IMR-90 (cell line): ENCODE data around the gene TWIST2. TPM values are rescaled to one million over a fixed set of nuclear protein-coding genes. Genes with fewer than 3 reads are reported as not detected.

Source experiments
- ATAC-seq: fragments of 200-7000 bp; cut with Tn5 transposase; 2 replicates; pipeline ENCODE4 v1.9.1; 2020; ENCODE audit warnings: low read depth, mild to moderate bottlenecking, moderate library complexity
- BruUV-seq: library from RNA; stranded (reverse); fragments of 400-500 nt; replicated peaks from 2 replicates; lab custom pipeline; 2021; lab: Mats Ljungman, UMichigan
- CTCF ChIA-PET: fragments of 300-600 bp; formaldehyde crosslinking; extraction: SDS; loops from one replicate; lab custom pipeline; 2021; ENCODE audit warnings: antibody characterized with exemption; lab: Yijun Ruan, JAX
- POLR2A ChIA-PET: fragments of 300-600 bp; sonication (Branson Sonifier 250); formaldehyde crosslinking; loops from one replicate; lab custom pipeline; 2022; ENCODE audit warnings: antibody characterized with exemption; ENCODE audit not compliant: unreplicated experiment; lab: Charles Lee
- DNase-seq: peaks from one replicate; pipeline ENCODE4 v3.0.0; 2013
- H2AFZ ChIP-seq: replicated peaks from 2 replicates; pipeline ENCODE3; 2013; ENCODE audit warnings: low read length, mild to moderate bottlenecking; ENCODE audit not compliant: poor library complexity
- H2AK5ac ChIP-seq: 2 replicates; pipeline ENCODE4 v1.6.1; 2013; ENCODE audit warnings: low read depth, low read length, inconsistent platforms
- H2AK9ac ChIP-seq: replicated peaks from 2 replicates; pipeline ENCODE3; 2013; ENCODE audit warnings: mild to moderate bottlenecking, low read depth, low read length, moderate library complexity; ENCODE audit not compliant: poor library complexity
- H2BK120ac ChIP-seq: 2 replicates; pipeline ENCODE4 v1.6.1; 2013; ENCODE audit warnings: low read depth, low read length, inconsistent platforms
- H2BK15ac ChIP-seq: 3 replicates; pipeline ENCODE4 v1.6.1; 2013; ENCODE audit warnings: low read depth, low read length, inconsistent platforms
- H2BK20ac ChIP-seq: 2 replicates; pipeline ENCODE4 v1.6.1; 2013; ENCODE audit warnings: low read depth, mild to moderate bottlenecking, inconsistent platforms, low read length, moderate library complexity
- H2BK5ac ChIP-seq: 2 replicates; pipeline ENCODE4 v1.6.1; 2013; ENCODE audit warnings: mild to moderate bottlenecking, low read depth, low read length, inconsistent platforms; ENCODE audit not compliant: poor library complexity, severe bottlenecking
- H3K14ac ChIP-seq: replicated peaks from 2 replicates; pipeline ENCODE4 v1.6.1; 2013; ENCODE audit warnings: low read depth, low read length, inconsistent platforms
- H3K18ac ChIP-seq: 2 replicates; pipeline ENCODE4 v1.6.1; 2013; ENCODE audit warnings: low read depth, low read length, control low read depth
- H3K23ac ChIP-seq: 2 replicates; pipeline ENCODE4 v1.6.1; 2013; ENCODE audit warnings: low read depth, low read length, inconsistent platforms
- H3K27ac ChIP-seq: 2 replicates; pipeline ENCODE4 v1.5.1; 2013; ENCODE audit warnings: mild to moderate bottlenecking, control low read depth, low read length; ENCODE audit not compliant: insufficient read depth
- H3K27me3 ChIP-seq: 2 replicates; pipeline ENCODE4 v1.6.1; 2013; ENCODE audit warnings: low read length; ENCODE audit not compliant: control insufficient read depth, insufficient read depth
- H3K36me3 ChIP-seq: 2 replicates; pipeline ENCODE4 v1.6.1; 2013; ENCODE audit warnings: low read length, mixed read lengths; ENCODE audit not compliant: control insufficient read depth, insufficient read depth
- H3K4ac ChIP-seq: 2 replicates; pipeline ENCODE4 v1.6.1; 2013; ENCODE audit warnings: low read depth, low read length, inconsistent platforms
- H3K4me1 ChIP-seq: 2 replicates; pipeline ENCODE4 v1.6.1; 2013; ENCODE audit warnings: low read length, mixed read lengths; ENCODE audit not compliant: control insufficient read depth, insufficient read depth
- H3K4me2 ChIP-seq: 2 replicates; pipeline ENCODE4 v1.6.1; 2013; ENCODE audit warnings: low read depth, mild to moderate bottlenecking, control low read depth, low read length, moderate library complexity
- H3K4me3 ChIP-seq: 2 replicates; pipeline ENCODE4 v1.5.1; 2013; ENCODE audit warnings: low read depth, mild to moderate bottlenecking, control low read depth, low read length, moderate library complexity; ENCODE audit not compliant: insufficient read depth
- H3K56ac ChIP-seq: 2 replicates; pipeline ENCODE4 v1.6.1; 2013; ENCODE audit warnings: low read length, inconsistent platforms; ENCODE audit not compliant: insufficient read depth; ENCODE audit errors: extremely low read depth
- H3K79me1 ChIP-seq, 2 experiments: 2 replicates each; pipeline ENCODE4 v1.6.1; 2013; ENCODE audit warnings: low read length in 2 of 2, inconsistent platforms in 1 of 2, low read depth in 1 of 2
- H3K9ac ChIP-seq: 2 replicates; pipeline ENCODE4 v1.6.1; 2013; ENCODE audit warnings: low read depth, low read length, control low read depth
- H3K9me1 ChIP-seq: 2 replicates; pipeline ENCODE4 v1.6.1; 2013; ENCODE audit warnings: low read length, inconsistent platforms; ENCODE audit not compliant: insufficient read depth
- H3K9me3 ChIP-seq: 2 replicates; pipeline ENCODE4 v1.6.1; 2013; ENCODE audit warnings: low read length; ENCODE audit not compliant: control insufficient read depth, insufficient read depth
- H4K20me1 ChIP-seq: 2 replicates; pipeline ENCODE4 v1.6.1; 2013; ENCODE audit warnings: low read length, inconsistent platforms; ENCODE audit not compliant: insufficient read depth
- H4K5ac ChIP-seq: 2 replicates; pipeline ENCODE4 v1.6.1; 2013; ENCODE audit warnings: mild to moderate bottlenecking, low read depth, low read length, control low read depth
- H4K8ac ChIP-seq, 2 experiments: 2 replicates each; pipeline ENCODE4 v1.6.1; 2013; ENCODE audit warnings: low read depth in 2 of 2, low read length in 2 of 2, control low read depth in 1 of 2, inconsistent platforms in 1 of 2
- H4K91ac ChIP-seq: 2 replicates; pipeline ENCODE4 v1.6.1; 2013; ENCODE audit warnings: low read depth, low read length, inconsistent platforms; ENCODE audit not compliant: insufficient read depth
- BHLHE40 ChIP-seq: fragments of 150-350 bp; IDR thresholded peaks from 2 replicates; pipeline ENCODE4 v1.6.1; 2016; ENCODE audit warnings: mild to moderate bottlenecking, low read depth, low read length
- CEBPB ChIP-seq: IDR thresholded peaks from 2 replicates; pipeline ENCODE4 v1.6.1; 2012; ENCODE audit warnings: low read depth, low read length, improper control_type of control experiment
- CHD1 ChIP-seq: IDR thresholded peaks from 2 replicates; pipeline ENCODE4 v1.6.1; 2012; ENCODE audit warnings: low read depth, low read length, improper control_type of control experiment
- FOS ChIP-seq: fragments of 150-350 bp; IDR thresholded peaks from 2 replicates; pipeline ENCODE4 v1.6.1; 2016; ENCODE audit warnings: low read depth, low read length
- MAFK ChIP-seq: IDR thresholded peaks from 2 replicates; pipeline ENCODE4 v1.6.1; 2012; ENCODE audit warnings: low read depth, low read length, improper control_type of control experiment
- MAZ ChIP-seq: IDR thresholded peaks from 2 replicates; pipeline ENCODE4 v1.6.1; 2012; ENCODE audit warnings: low read depth, mild to moderate bottlenecking, low read length, improper control_type of control experiment, moderate library complexity, borderline replicate concordance
- MXI1 ChIP-seq: IDR thresholded peaks from 2 replicates; pipeline ENCODE4 v1.6.1; 2012; ENCODE audit warnings: low read depth, mild to moderate bottlenecking, low read length, moderate library complexity, borderline replicate concordance
- NFE2L2 ChIP-seq: fragments of 150-350 bp; IDR thresholded peaks from 2 replicates; pipeline ENCODE4 v1.6.1; 2016; ENCODE audit warnings: low read depth, mild to moderate bottlenecking, low read length
- POLR2A ChIP-seq: IDR thresholded peaks from 2 replicates; pipeline ENCODE4 v1.6.1; 2012; ENCODE audit warnings: mild to moderate bottlenecking, low read depth, low read length
- RAD21 ChIP-seq: IDR thresholded peaks from 2 replicates; pipeline ENCODE4 v1.6.1; 2012; ENCODE audit warnings: low read length, improper control_type of control experiment
- RCOR1 ChIP-seq: IDR thresholded peaks from 2 replicates; pipeline ENCODE4 v1.6.1; 2012; ENCODE audit warnings: mild to moderate bottlenecking, low read length, improper control_type of control experiment; ENCODE audit not compliant: insufficient replicate concordance
- RFX5 ChIP-seq: IDR thresholded peaks from 2 replicates; pipeline ENCODE4 v1.8.0; 2012; ENCODE audit warnings: low read depth, mild to moderate bottlenecking, low read length, moderate library complexity
- SMC3 ChIP-seq: fragments of 150-350 bp; IDR thresholded peaks from 2 replicates; pipeline ENCODE4 v1.6.1; 2016; ENCODE audit warnings: low read depth, mild to moderate bottlenecking, antibody characterized with exemption, low read length, moderate library complexity
- WGBS, 2 experiments: methylation state at CpG; one replicate each; pipeline versions ENCODE4 v1.1.5 to v1.1.7; 2013; ENCODE audit warnings: missing lambda C conversion rate in 2 of 2; ENCODE audit not compliant: insufficient read length in 1 of 2; ENCODE audit errors: extremely low coverage in 2 of 2; 5-methylcytosine and 5-hydroxymethylcytosine counted together
- dilution Hi-C: fragments of 300-500 bp; cut with HindIII; formaldehyde crosslinking; loops from one replicate; pipeline ENCODE4 v1.14.3; 2018; ENCODE audit warnings: low sequenced_read_pairs; ENCODE audit not compliant: unreplicated experiment
- in situ Hi-C: fragments of 300-500 bp; cut with MboI; formaldehyde crosslinking; loops from 3 replicates; pipeline ENCODE4 v1.14.3; 2019; ENCODE audit warnings: low sequenced_read_pairs, inconsistent platforms, mixed read lengths
- intact Hi-C: fragments of 100-400 bp; cut with micrococcal nuclease; formaldehyde crosslinking; loops from 2 replicates; pipeline ENCODE4 v1.10.0; 2022
- polyA plus RNA-seq, 3 experiments: library from polyadenylated mRNA; depleted of rRNA; stranded (reverse); fragments of >200 nt; gene quantifications; 2 replicates each; pipeline ENCODE4 v1.2.3, GENCODE V29; 2012; ENCODE audit warnings: low replicate concordance in 1 of 3
- total RNA-seq: library from RNA; depleted of rRNA; stranded (reverse); fragments of >200 nt; gene quantifications from 2 replicates; pipeline ENCODE4 v1.2.3, GENCODE V29; 2012
- TF ChIP-seq, protein P1 (sequence below): fragments of 150-350 bp; IDR thresholded peaks from 2 replicates; pipeline ENCODE4 v1.6.1; 2017; ENCODE audit warnings: mild to moderate bottlenecking, antibody characterized with exemption, low read length, low read depth
- TF ChIP-seq, protein P2 (sequence below): conservative IDR thresholded peaks from 2 replicates; pipeline ENCODE4 v1.5.1; 2012; ENCODE audit warnings: mild to moderate bottlenecking, low read depth, low read length, improper control_type of control experiment
- TF ChIP-seq, protein P3 (sequence below): fragments of 150-350 bp; IDR thresholded peaks from 2 replicates; pipeline ENCODE4 v1.6.1; 2016; ENCODE audit warnings: low read depth, mild to moderate bottlenecking, low read length, moderate library complexity, borderline replicate concordance

Gene TWIST2
- total and polyA plus RNA-seq, 2 of the 4 experiments (the other 2 are of a cell fraction), result 9.3 to 33.6 TPM

DNA sequence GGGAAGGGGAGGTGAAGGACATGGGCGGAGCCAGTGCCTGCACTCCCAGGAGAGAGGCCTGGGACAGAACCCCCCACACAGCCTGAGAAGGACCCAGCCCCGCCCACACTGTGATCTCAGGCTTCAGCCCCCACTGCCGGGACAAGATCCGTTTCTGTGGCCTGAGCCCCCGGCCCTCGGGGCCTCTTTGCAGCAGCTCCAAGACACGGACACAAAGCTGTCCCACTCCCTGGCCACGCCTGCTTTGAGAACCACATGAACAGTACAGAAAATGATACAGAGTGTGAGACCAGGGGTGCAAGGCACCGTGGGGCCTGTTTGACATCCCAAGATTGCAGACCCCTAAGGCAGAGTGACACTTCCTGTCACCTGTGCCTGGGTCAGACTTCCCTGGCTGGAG is 74.5 kb downstream of the TWIST2 start:
- Histone ChIP-seq H3K27ac (no peak overlapping the region), H3K18ac (no peak overlapping the region), H3K56ac (no peak overlapping the region), H3K4me2 (no peak overlapping the region), H4K91ac (no peak overlapping the region), H3K4me3 (no peak overlapping the region), H2AFZ (no peak overlapping the region), H4K20me1 (no peaks in the 10 kb centered on the region), H3K4ac (no peak overlapping the region), H4K8ac (no peak overlapping the region), H3K9me1 (peaks cover 10% of the 10 kb centered on the region; the same call in 1 of the 2 replicates), H2BK20ac (no peak overlapping the region), H3K27me3 (no peaks in the 10 kb centered on the region), H2BK120ac (no peak overlapping the region), H2BK5ac (no peak overlapping the region), H2AK5ac (no peak overlapping the region; the same call in 1 of the 2 replicates), H4K5ac (no peak overlapping the region), H3K9me3 (no peaks in the 10 kb centered on the region), H3K23ac (no peak overlapping the region), H3K9ac (no peak overlapping the region), H2AK9ac (no peak overlapping the region), H3K36me3 (no peaks in the 10 kb centered on the region), H2BK15ac (no peak overlapping the region), H3K4me1 (no peaks in the 10 kb centered on the region), H3K14ac (no peak overlapping the region), H3K79me1 (no peaks in the 10 kb centered on the region; a peak in 1 of 4 replicates)
- WGBS, 2 experiments, result 80% methylated on average over 1 of the region's 9 CpGs; no CpG with 5 or more reads in 1 of the 2 experiments
- dilution Hi-C loops (no loop called here), in situ Hi-C loops (no loop called here), intact Hi-C loops (no loop called here)
- TF ChIP-seq MXI1, result no peak
- TF ChIP-seq RAD21, result no peak
- no peak for TF ChIP-seq CHD1
- no peak for TF ChIP-seq CEBPB
- TF ChIP-seq SMC3, result no peak
- TF ChIP-seq, protein P1, sequence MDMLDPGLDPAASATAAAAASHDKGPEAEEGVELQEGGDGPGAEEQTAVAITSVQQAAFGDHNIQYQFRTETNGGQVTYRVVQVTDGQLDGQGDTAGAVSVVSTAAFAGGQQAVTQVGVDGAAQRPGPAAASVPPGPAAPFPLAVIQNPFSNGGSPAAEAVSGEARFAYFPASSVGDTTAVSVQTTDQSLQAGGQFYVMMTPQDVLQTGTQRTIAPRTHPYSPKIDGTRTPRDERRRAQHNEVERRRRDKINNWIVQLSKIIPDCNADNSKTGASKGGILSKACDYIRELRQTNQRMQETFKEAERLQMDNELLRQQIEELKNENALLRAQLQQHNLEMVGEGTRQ, result no peak
- TF ChIP-seq FOS, result no peak
- no peak for TF ChIP-seq RFX5
- no peak for TF ChIP-seq NFE2L2
- TF ChIP-seq, protein P2, sequence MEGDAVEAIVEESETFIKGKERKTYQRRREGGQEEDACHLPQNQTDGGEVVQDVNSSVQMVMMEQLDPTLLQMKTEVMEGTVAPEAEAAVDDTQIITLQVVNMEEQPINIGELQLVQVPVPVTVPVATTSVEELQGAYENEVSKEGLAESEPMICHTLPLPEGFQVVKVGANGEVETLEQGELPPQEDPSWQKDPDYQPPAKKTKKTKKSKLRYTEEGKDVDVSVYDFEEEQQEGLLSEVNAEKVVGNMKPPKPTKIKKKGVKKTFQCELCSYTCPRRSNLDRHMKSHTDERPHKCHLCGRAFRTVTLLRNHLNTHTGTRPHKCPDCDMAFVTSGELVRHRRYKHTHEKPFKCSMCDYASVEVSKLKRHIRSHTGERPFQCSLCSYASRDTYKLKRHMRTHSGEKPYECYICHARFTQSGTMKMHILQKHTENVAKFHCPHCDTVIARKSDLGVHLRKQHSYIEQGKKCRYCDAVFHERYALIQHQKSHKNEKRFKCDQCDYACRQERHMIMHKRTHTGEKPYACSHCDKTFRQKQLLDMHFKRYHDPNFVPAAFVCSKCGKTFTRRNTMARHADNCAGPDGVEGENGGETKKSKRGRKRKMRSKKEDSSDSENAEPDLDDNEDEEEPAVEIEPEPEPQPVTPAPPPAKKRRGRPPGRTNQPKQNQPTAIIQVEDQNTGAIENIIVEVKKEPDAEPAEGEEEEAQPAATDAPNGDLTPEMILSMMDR, result no peak
- TF ChIP-seq, protein P3, sequence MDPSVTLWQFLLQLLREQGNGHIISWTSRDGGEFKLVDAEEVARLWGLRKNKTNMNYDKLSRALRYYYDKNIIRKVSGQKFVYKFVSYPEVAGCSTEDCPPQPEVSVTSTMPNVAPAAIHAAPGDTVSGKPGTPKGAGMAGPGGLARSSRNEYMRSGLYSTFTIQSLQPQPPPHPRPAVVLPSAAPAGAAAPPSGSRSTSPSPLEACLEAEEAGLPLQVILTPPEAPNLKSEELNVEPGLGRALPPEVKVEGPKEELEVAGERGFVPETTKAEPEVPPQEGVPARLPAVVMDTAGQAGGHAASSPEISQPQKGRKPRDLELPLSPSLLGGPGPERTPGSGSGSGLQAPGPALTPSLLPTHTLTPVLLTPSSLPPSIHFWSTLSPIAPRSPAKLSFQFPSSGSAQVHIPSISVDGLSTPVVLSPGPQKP, result no peak
- TF ChIP-seq MAZ, result no peak
- TF ChIP-seq MAFK, result no peak
- TF ChIP-seq RCOR1, result no peak
- no peak for TF ChIP-seq POLR2A
- TF ChIP-seq BHLHE40, result no peak
- ATAC-seq (no peak), DNase-seq (no peak)
- BruUV-seq, result no TSS peak
- POLR2A ChIA-PET, result no interaction called here
- CTCF ChIA-PET, result no interaction called here
